Lung microvascular endothelial cell (primary cell): ENCODE results near the gene TNFRSF11A. TPM values are rescaled to one million over a fixed set of nuclear protein-coding genes. Genes with fewer than 3 reads are reported as not detected.
A peak's percentile ranks its signal among the peaks of the same experiment; 100 is the strongest.

ENCODE experiments used
- DNase-seq, 2 donors: peaks; one replicate each; pipeline versions ENCODE4 v3.0.0 to v3.0.0-alpha.2; 2010; ENCODE audit warnings: low read depth in 2 of 2
- total RNA-seq: library from RNA; depleted of rRNA; stranded (reverse); fragments of >200 nt; gene quantifications from 2 replicates; pipeline ENCODE4 v1.2.1, GENCODE V29; 2014

Gene TNFRSF11A
- total RNA-seq, 1 donor from 2014 or later = 31.7 TPM

GRCh38 chr18:62409821-62410220 is 84.7 kb downstream of the TNFRSF11A start:
- no peak for DNase-seq

GRCh38 chr18:62412231-62412979 is 87.3 kb downstream of the TNFRSF11A start:
- DNase-seq = no peak

DNA sequence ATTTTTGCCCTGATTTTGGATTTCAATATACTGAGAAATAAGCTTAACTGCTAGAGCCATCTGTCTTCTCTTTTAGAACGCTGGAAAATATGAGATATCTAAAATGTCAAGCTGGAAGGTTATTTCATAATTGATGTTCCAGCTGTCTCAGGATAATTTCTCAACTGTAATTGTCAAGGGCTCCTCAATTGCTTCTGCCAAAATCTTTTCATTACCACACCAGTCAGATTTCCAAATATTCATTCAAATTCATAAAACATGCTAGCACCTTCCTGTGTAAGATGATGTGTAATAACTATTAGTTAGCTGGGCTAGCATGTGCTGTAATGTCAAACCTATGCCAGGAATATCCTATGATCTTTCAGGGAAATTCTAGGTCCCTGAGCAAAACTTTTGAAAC is 88.1 kb downstream of the TNFRSF11A start:
- DNase-seq = no peak

- no peak for DNase-seq
Measured at GRCh38 chr18:62418258-62418657, 93.1 kb downstream of the TNFRSF11A start.

- DNase-seq = peak; percentile 76 to 83
Measured at GRCh38 chr18:62420151-62420512, 95.0 kb downstream of the TNFRSF11A start.

GRCh38 chr18:62420513-62421209 is 95.6 kb downstream of the TNFRSF11A start:
- peak; percentile 90 to 93 for DNase-seq

DNA sequence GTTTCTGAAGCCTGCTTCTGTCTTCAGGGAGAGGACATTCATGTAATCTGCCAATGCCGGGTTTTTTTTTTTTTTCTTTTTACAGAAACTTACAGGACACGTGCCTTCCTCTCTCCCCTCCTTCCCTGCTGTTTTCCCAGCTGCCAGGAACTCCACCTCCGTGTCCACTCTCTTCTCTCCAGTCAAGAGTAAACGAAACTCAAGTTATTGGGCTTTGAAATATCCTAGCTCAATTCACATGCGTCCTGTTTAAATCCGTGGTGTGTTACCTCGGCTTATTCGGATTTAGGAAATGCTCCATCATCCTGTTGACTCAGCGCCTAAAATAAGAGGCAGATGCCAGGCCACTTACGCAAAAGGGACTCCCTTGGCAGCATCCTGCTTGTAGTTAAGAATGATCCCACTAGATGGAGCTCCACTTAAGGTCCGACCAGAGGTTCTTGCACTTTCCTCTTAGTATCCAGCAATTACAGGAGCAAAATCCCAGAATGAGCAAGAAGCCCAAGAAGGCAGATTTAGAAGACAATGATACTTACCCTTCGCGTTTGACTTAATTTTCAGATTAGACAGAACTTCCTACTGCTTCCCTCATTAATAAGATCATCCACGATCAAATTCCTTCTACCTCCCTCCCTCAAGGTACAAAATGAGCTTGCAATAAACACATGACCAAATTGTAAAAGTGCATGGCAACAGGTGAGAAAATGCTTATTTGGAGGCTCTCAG is 100.5 kb downstream of the TNFRSF11A start:
- peak; percentile 95 to 98 for DNase-seq

DNA sequence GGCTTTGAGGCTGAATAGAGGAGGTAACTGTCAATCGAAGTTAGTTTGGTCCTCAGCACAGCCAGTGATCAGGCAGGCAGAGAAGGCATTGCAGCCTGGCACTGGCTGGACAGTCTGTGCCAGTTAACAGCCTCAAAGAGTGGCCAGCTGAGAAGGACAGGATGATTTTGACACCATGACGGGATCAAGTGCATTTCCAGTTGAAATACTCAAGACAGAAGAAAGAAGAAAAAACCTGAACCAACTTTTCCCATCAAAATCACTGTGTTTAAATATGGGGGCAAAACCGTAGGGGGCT is 101.0 kb downstream of the TNFRSF11A start:
- DNase-seq = no peak

GRCh38 chr18:62432176-62432575 is 107.1 kb downstream of the TNFRSF11A start:
- no peak for DNase-seq

DNA sequence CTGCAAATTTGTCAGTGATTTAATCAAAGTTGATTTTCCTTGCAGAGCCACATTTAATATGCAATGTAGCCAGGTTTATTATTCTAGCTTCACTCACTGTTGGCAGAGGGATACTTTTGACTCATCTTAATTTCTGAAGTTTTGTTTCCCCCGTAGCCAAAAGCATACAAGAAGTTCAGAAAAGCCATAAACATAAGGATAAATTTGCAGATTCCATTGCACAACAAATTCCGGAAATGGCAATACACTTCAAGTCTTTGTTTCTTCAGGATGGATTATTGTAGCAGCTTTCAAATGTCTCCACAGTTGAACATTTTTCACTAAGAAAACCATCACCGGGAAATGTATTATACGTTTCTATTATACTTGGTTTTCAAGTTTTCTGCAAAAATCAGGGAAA is 109.7 kb downstream of the TNFRSF11A start:
- DNase-seq = no peak

DNA sequence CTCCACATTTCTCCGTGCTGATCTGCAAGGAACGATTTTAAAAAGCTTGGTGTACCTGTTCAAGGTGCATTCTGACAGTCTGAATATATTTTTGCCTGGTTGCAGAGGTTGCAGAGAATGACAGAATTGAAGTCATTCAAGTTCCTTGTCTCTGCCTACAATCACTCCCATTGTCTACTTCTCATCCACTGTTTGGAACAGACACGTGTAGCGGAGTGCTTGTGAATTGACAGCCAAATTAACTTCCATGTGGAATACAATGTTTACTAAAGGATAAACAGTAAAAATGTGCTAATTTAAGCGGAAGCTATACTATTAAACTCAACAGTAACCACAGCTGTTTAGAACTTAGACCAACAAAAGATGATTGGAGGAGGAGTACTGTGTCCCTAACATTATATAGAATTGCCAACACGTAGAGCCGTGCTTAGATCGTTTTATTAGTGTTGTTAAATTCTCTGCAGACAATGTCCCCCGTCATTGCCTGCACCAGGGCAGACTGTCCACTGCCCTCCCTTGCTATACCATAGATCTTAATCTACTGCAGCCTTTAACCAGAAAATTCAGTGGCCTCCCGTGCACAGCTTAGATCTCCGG is 110.4 kb downstream of the TNFRSF11A start:
- DNase-seq = no peak

DNA sequence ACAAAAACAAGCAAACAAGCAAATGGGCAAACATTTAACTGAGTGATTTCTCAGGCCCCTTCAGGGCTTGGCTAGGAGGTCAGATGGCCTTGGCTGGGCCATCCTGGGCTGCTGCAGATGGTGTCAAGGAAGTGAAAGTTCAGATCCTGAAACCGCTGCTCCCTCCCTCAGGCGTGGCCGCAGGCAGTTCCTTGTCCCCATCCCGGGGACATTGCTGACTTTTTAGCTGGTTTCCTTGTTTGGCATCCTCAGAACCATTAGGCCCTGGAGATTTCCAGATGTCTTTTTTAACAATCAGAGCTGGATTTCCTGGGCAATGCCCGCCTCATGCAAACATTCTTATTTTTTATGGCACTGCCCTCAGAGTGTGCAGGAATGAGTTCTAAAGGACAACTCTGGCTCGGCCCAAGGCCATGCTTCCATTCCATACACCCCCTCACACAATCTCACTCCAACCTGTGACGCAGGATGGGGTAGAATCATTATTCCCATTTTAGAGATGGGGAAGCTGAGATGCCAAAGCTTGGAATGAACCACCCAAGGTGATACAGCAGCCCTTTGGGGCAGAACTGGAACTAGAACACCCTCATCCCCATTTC is 111.6 kb downstream of the TNFRSF11A start:
- no peak for DNase-seq

DNA sequence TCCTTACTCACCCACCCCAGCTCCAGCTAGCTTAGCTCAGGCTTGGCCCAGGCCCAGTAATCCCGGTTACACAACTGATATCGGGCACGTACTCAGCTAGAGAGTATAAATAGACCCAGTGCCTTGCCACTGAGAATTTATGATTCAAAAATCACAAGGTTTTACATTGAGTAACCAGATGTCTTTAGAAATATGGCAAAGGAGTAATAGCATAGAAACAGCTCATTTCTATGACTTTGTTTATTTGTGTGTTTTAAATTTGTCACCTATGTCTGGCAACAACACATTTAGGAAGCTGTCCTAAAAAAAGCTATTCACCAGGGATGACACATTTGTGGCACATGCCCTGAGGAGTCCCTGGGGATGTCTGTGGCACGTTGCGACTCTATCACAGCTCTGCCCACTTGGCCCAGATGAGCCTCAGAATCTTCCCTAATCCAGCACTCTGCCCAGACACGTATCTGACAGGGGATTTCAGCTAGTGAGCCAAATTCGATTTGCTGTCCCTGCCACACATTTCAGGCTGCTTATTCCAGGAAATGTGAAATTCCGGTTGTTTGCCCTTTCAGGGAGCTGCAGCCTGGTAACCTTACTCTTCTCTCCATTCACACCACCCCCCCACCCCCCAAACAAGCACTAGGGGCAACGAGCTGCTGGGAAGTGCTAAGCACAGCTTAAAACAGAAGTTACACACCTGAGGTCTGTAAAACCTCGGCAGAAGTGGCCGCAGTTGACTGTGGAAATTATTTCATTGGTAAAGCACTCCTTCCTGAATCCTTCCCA is 112.3 kb downstream of the TNFRSF11A start:
- DNase-seq = peak; percentile 68 to 77

- DNase-seq = peak in 1 of 2 donors; percentile 17
Measured at GRCh38 chr18:62438018-62438329, 112.9 kb downstream of the TNFRSF11A start.

GRCh38 chr18:62438402-62438801 is 113.3 kb downstream of the TNFRSF11A start:
- DNase-seq = no peak

DNA sequence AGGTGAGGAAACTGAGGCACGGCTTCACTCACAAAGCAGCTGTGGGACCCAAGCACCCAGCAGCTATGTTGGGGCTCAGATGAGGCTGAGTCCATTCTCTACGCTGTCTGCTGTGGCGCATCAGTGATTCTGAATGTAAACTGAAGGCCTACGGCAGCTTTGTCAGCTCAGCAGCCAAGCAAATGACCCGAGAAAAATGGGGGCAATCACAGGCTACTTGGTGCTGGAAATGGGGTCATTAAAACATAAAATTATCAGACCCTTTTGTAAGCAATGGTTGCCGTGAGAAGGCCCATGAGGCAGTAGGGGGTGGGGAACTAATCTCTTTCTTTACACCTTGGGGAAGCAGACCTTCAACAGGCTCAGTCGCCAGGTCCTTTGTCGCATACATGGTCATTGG is 113.8 kb downstream of the TNFRSF11A start:
- no peak for DNase-seq

Other genes with a start within 250 kb of the TNFRSF11A start
- gene PIGN, start 138.3 kb upstream of the TNFRSF11A start, total RNA-seq = 29.6 and 40.5 TPM in 2 replicates
- gene RELCH, start 138.1 kb upstream of the TNFRSF11A start, total RNA-seq = 14.4 and 18.1 TPM in 2 replicates
- gene ZCCHC2, start 197.7 kb downstream of the TNFRSF11A start, total RNA-seq = 14.6 and 16.1 TPM in 2 replicates